GM23338 (cell line): ENCODE results near the gene EVI5. TPM values are rescaled to one million over a fixed set of nuclear protein-coding genes. Genes with fewer than 3 reads are reported as not detected.

Experiments used
- ATAC-seq: fragments of 200-7000 bp; cut with Tn5 transposase; 3 replicates; pipeline ENCODE4 v1.9.1; 2020
- DNase-seq: peaks from one replicate; pipeline ENCODE4 v3.0.0-alpha.2; 2015; ENCODE audit warnings: low spot score
- H2AFZ ChIP-seq: fragments of 200-600 bp; sonication (generic); 2 replicates; pipeline ENCODE4 v1.8.0; 2016; ENCODE audit warnings: antibody characterized with exemption, mild to moderate bottlenecking, moderate library complexity
- H3F3A ChIP-seq: fragments of 200-600 bp; sonication (generic); replicated peaks from 2 replicates; pipeline ENCODE4 v1.8.0; 2017; ENCODE audit warnings: antibody characterized with exemption, mixed run types, low read depth
- H3K27ac ChIP-seq: fragments of 200-600 bp; sonication (generic); 2 replicates; pipeline ENCODE4 v1.6.1; 2016; ENCODE audit warnings: low read depth
- H3K27me3 ChIP-seq: fragments of 200-600 bp; sonication (generic); 2 replicates; pipeline ENCODE4 v1.8.0; 2016; ENCODE audit warnings: mild to moderate bottlenecking, mixed run types, moderate library complexity; ENCODE audit not compliant: insufficient read depth
- H3K36me3 ChIP-seq: fragments of 200-600 bp; sonication (generic); 2 replicates; pipeline ENCODE4 v1.8.0; 2016; ENCODE audit warnings: mild to moderate bottlenecking; ENCODE audit not compliant: insufficient read depth
- H3K4me1 ChIP-seq: fragments of 200-600 bp; sonication (generic); 2 replicates; pipeline ENCODE4 v1.8.0; 2016; ENCODE audit warnings: mild to moderate bottlenecking, moderate library complexity; ENCODE audit not compliant: insufficient read depth
- H3K4me2 ChIP-seq: fragments of 200-600 bp; sonication (generic); 2 replicates; pipeline ENCODE4 v1.7.1; 2017; ENCODE audit warnings: mixed run types
- H3K4me3 ChIP-seq: fragments of 200-600 bp; sonication (generic); 2 replicates; pipeline ENCODE4 v1.6.1; 2016; ENCODE audit warnings: mixed run types
- H3K79me2 ChIP-seq: fragments of 200-600 bp; sonication (generic); replicated peaks from 2 replicates; pipeline ENCODE4 v1.8.0; 2017; ENCODE audit warnings: mild to moderate bottlenecking; ENCODE audit not compliant: insufficient read depth
- H3K9me2 ChIP-seq: fragments of 200-600 bp; sonication (generic); 2 replicates; pipeline ENCODE4 v1.8.0; 2017; ENCODE audit not compliant: insufficient read depth
- H4K20me1 ChIP-seq: fragments of 200-600 bp; sonication (generic); replicated peaks from 2 replicates; pipeline ENCODE4 v1.8.0; 2017; ENCODE audit warnings: mild to moderate bottlenecking; ENCODE audit not compliant: insufficient read depth
- H3K27ac Mint-ChIP-seq: 2 replicates; pipeline ENCODE4 v1.8.0; 2020; ENCODE audit warnings: inconsistent platforms, mild to moderate bottlenecking, moderate library complexity, mixed read lengths
- H3K27me3 Mint-ChIP-seq: 3 replicates; pipeline ENCODE4 v1.8.0; 2022; ENCODE audit warnings: low read depth, mild to moderate bottlenecking, moderate library complexity, mixed read lengths, inconsistent platforms; ENCODE audit not compliant: insufficient read depth, poor library complexity
- H3K36me3 Mint-ChIP-seq: 3 replicates; pipeline ENCODE4 v1.8.0; 2021; ENCODE audit warnings: low read depth, mild to moderate bottlenecking, inconsistent platforms, moderate library complexity, mixed read lengths
- H3K4me1 Mint-ChIP-seq: 3 replicates; pipeline ENCODE4 v1.8.0; 2020; ENCODE audit warnings: mild to moderate bottlenecking, inconsistent platforms, mixed read lengths
- H3K4me3 Mint-ChIP-seq: 3 replicates; pipeline ENCODE4 v1.8.0; 2021; ENCODE audit warnings: moderate library complexity, mild to moderate bottlenecking, inconsistent platforms, mixed read lengths
- H3K9me3 Mint-ChIP-seq: 3 replicates; pipeline ENCODE4 v1.8.0; 2020; ENCODE audit warnings: moderate library complexity, mild to moderate bottlenecking, inconsistent platforms, mixed read lengths
- CREB1 ChIP-seq: fragments of 250-450 bp; sonication (Bioruptor Pico); IDR thresholded peaks from 2 replicates; pipeline ENCODE4 v1.5.0; 2020; ENCODE audit warnings: low read depth, mild to moderate bottlenecking, moderate library complexity
- CTCF ChIP-seq, 2 experiments: fragments of 200-600 bp in 1 of 2; sonication (generic) in 1 of 2; conservative IDR thresholded peaks; 2 replicates each; pipeline versions ENCODE4 v1.5.1 to v1.6.1; 2016 to 2017; ENCODE audit warnings: antibody characterized with exemption in 2 of 2, low read depth in 2 of 2, mild to moderate bottlenecking in 2 of 2, moderate library complexity in 1 of 2
- EZH2 ChIP-seq: fragments of 200-600 bp; sonication (generic); IDR thresholded peaks from one replicate; pipeline ENCODE4 v1.8.0; 2017; ENCODE audit warnings: antibody characterized with exemption, mild to moderate bottlenecking, low read depth; ENCODE audit not compliant: unreplicated experiment
- EZH2phosphoT487 ChIP-seq: fragments of 200-600 bp; sonication (generic); IDR thresholded peaks from one replicate; pipeline ENCODE4 v1.8.1; 2018; ENCODE audit warnings: antibody characterized with exemption; ENCODE audit not compliant: unreplicated experiment
- JUNB ChIP-seq: IDR thresholded peaks from one replicate; pipeline ENCODE4 v1.6.1; 2016; ENCODE audit warnings: antibody characterized with exemption; ENCODE audit not compliant: unreplicated experiment
- NANOG ChIP-seq: IDR thresholded peaks from 2 replicates; pipeline ENCODE4 v1.6.1; 2016; ENCODE audit warnings: antibody characterized with exemption, borderline replicate concordance
- POLR2AphosphoS5 ChIP-seq: IDR thresholded peaks from 2 replicates; pipeline ENCODE4 v1.6.1; 2016; ENCODE audit warnings: antibody characterized with exemption, low read depth
- STAT1 ChIP-seq: IDR thresholded peaks from one replicate; pipeline ENCODE4 v1.6.1; 2016; ENCODE audit warnings: antibody characterized with exemption; ENCODE audit not compliant: unreplicated experiment
- ZNF114 ChIP-seq: fragments of 250-450 bp; sonication (Bioruptor Pico); IDR thresholded peaks from 2 replicates; pipeline ENCODE4 v1.5.0; 2020; ENCODE audit warnings: mild to moderate bottlenecking, moderate library complexity
- ZNF331 ChIP-seq: fragments of 250-450 bp; sonication (Bioruptor Pico); IDR thresholded peaks from 2 replicates; pipeline ENCODE4 v1.5.0; 2020; ENCODE audit warnings: low read depth, mild to moderate bottlenecking, moderate library complexity
- polyA plus RNA-seq: library from polyadenylated mRNA; unstranded; fragments of >200 nt; fragmentation: Nextera tagmentation; extraction: Ambion mirVana; gene quantifications from 2 replicates; pipeline ENCODE4 v1.2.1, GENCODE V29; 2016
- total RNA-seq: library from RNA; depleted of rRNA; stranded (reverse); fragments of >200 nt; shearing (Covaris generic); gene quantifications from 2 replicates; pipeline ENCODE4 v1.2.3, GENCODE V29; 2014
- TF ChIP-seq, protein P1 (sequence below): IDR thresholded peaks from 2 replicates; pipeline ENCODE4 v1.6.1; 2016; ENCODE audit warnings: antibody characterized with exemption
- TF ChIP-seq, protein P2 (sequence below): fragments of 250-450 bp; sonication (Bioruptor Pico); IDR thresholded peaks from 2 replicates; pipeline ENCODE4 v1.5.0; 2020; ENCODE audit warnings: mild to moderate bottlenecking, moderate library complexity

EVI5 gene
- total and polyA plus RNA-seq, 2 experiments from 2014 or later = 15.6 to 24.8 TPM

- Mint-ChIP-seq H3K4me3 (no peak overlapping the region), H3K4me1 (no peaks in the 10 kb centered on the region), H3K9me3 (no peaks in the 10 kb centered on the region; the same call in 2 of the 3 replicates), H3K36me3 (no peaks in the 10 kb centered on the region), H3K27me3 (no peaks in the 10 kb centered on the region), H3K27ac (no peak overlapping the region)
- Histone ChIP-seq H3K4me1 (no peaks in the 10 kb centered on the region), H3F3A (no peaks in the 10 kb centered on the region), H3K4me2 (no peak overlapping the region), H4K20me1 (no peaks in the 10 kb centered on the region), H3K27ac (no peak overlapping the region), H2AFZ (no peak overlapping the region), H3K4me3 (no peak overlapping the region), H3K9me2 (no peaks in the 10 kb centered on the region), H3K79me2 (no peaks in the 10 kb centered on the region), H3K27me3 (no peaks in the 10 kb centered on the region), H3K36me3 (no peaks in the 10 kb centered on the region)
- DNase-seq (no peak), ATAC-seq (no peak)
- TF ChIP-seq EZH2phosphoT487 (no peak), CTCF (conservative IDR thresholded peaks at IDR 0.05; ENCODE audit: low read depth in 2 of 2) (no peak), NANOG (no peak), ZNF114 (no peak), CREB1 (CRISPR knock-in tag) (no peak), JUNB (no peak)
These were observed 209.8 kb downstream of the EVI5 start for GRCh38 chr1:92575123-92575522.

DNA sequence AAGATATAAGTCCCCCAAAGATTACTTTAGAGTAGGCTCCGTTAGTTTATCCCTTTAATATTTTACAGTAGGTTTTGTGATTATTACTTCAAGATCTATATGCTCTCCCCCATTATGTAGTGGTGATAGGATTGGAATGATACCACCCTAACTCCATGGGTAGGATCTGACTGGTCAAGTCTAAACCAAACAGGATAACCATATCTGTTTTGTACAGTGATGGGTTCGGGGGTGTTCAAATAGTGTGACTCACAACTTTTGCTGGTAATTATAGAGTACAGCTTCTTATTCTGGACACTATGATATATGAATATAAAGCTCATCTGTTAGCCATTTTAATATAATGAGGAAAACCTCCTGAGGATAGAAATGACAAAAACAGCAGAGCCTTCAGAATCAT lies 212.4 kb downstream of the EVI5 start:
- no peak for DNase-seq
- Histone ChIP-seq H3K4me2 (no peak overlapping the region), H3K27me3 (no peaks in the 10 kb centered on the region), H3K27ac (no peak overlapping the region), H4K20me1 (no peaks in the 10 kb centered on the region), H3K4me3 (no peak overlapping the region), H3K9me2 (no peaks in the 10 kb centered on the region), H3K79me2 (no peaks in the 10 kb centered on the region), H3F3A (no peaks in the 10 kb centered on the region), H2AFZ (no peak overlapping the region), H3K4me1 (no peaks in the 10 kb centered on the region), H3K36me3 (no peaks in the 10 kb centered on the region)
- Mint-ChIP-seq H3K27ac (no peak overlapping the region), H3K27me3 (no peaks in the 10 kb centered on the region), H3K36me3 (no peaks in the 10 kb centered on the region), H3K9me3 (no peaks in the 10 kb centered on the region), H3K4me1 (no peaks in the 10 kb centered on the region), H3K4me3 (no peak overlapping the region)
- ATAC-seq = no peak
- TF ChIP-seq, protein P1, sequence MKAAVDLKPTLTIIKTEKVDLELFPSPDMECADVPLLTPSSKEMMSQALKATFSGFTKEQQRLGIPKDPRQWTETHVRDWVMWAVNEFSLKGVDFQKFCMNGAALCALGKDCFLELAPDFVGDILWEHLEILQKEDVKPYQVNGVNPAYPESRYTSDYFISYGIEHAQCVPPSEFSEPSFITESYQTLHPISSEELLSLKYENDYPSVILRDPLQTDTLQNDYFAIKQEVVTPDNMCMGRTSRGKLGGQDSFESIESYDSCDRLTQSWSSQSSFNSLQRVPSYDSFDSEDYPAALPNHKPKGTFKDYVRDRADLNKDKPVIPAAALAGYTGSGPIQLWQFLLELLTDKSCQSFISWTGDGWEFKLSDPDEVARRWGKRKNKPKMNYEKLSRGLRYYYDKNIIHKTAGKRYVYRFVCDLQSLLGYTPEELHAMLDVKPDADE = no peak
- TF ChIP-seq EZH2phosphoT487 = no peak
- TF ChIP-seq ZNF331 (CRISPR knock-in tag) = no peak
- TF ChIP-seq NANOG = no peak
- no peak for TF ChIP-seq STAT1
- TF ChIP-seq POLR2AphosphoS5 = no peak
- no peak for TF ChIP-seq CREB1 (CRISPR knock-in tag)
- TF ChIP-seq EZH2 = no peak
- no peak for TF ChIP-seq JUNB
- TF ChIP-seq, protein P2, sequence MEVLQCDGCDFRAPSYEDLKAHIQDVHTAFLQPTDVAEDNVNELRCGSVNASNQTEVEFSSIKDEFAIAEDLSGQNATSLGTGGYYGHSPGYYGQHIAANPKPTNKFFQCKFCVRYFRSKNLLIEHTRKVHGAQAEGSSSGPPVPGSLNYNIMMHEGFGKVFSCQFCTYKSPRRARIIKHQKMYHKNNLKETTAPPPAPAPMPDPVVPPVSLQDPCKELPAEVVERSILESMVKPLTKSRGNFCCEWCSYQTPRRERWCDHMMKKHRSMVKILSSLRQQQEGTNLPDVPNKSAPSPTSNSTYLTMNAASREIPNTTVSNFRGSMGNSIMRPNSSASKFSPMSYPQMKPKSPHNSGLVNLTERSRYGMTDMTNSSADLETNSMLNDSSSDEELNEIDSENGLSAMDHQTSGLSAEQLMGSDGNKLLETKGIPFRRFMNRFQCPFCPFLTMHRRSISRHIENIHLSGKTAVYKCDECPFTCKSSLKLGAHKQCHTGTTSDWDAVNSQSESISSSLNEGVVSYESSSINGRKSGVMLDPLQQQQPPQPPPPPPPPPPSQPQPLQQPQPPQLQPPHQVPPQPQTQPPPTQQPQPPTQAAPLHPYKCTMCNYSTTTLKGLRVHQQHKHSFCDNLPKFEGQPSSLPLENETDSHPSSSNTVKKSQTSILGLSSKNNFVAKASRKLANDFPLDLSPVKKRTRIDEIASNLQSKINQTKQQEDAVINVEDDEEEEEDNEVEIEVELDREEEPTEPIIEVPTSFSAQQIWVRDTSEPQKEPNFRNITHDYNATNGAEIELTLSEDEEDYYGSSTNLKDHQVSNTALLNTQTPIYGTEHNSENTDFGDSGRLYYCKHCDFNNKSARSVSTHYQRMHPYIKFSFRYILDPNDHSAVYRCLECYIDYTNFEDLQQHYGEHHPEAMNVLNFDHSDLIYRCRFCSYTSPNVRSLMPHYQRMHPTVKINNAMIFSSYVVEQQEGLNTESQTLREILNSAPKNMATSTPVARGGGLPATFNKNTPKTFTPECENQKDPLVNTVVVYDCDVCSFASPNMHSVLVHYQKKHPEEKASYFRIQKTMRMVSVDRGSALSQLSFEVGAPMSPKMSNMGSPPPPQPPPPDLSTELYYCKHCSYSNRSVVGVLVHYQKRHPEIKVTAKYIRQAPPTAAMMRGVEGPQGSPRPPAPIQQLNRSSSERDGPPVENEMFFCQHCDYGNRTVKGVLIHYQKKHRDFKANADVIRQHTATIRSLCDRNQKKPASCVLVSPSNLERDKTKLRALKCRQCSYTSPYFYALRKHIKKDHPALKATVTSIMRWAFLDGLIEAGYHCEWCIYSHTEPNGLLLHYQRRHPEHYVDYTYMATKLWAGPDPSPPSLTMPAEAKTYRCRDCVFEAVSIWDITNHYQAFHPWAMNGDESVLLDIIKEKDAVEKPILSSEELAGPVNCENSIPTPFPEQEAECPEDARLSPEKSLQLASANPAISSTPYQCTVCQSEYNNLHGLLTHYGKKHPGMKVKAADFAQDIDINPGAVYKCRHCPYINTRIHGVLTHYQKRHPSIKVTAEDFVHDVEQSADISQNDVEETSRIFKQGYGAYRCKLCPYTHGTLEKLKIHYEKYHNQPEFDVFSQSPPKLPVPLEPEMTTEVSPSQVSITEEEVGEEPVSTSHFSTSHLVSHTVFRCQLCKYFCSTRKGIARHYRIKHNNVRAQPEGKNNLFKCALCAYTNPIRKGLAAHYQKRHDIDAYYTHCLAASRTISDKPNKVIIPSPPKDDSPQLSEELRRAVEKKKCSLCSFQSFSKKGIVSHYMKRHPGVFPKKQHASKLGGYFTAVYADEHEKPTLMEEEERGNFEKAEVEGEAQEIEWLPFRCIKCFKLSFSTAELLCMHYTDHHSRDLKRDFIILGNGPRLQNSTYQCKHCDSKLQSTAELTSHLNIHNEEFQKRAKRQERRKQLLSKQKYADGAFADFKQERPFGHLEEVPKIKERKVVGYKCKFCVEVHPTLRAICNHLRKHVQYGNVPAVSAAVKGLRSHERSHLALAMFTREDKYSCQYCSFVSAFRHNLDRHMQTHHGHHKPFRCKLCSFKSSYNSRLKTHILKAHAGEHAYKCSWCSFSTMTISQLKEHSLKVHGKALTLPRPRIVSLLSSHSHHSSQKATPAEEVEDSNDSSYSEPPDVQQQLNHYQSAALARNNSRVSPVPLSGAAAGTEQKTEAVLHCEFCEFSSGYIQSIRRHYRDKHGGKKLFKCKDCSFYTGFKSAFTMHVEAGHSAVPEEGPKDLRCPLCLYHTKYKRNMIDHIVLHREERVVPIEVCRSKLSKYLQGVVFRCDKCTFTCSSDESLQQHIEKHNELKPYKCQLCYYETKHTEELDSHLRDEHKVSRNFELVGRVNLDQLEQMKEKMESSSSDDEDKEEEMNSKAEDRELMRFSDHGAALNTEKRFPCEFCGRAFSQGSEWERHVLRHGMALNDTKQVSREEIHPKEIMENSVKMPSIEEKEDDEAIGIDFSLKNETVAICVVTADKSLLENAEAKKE (CRISPR knock-in tag) = no peak
- no peak for TF ChIP-seq ZNF114
